SU-DHL-6 (cell line): ENCODE measurements around the gene SRPK1.

Experiments
- H2AFZ ChIP-seq: fragments of 200-600 bp; sonication (generic); 2 replicates; pipeline ENCODE4 v1.6.1; 2014; ENCODE audit warnings: low read depth, mild to moderate bottlenecking, moderate library complexity, mixed read lengths, antibody characterized with exemption, low read length; ENCODE audit not compliant: severe bottlenecking
- H3F3A ChIP-seq: fragments of 200-600 bp; shearing (Covaris generic); 2 replicates; pipeline ENCODE4 v1.6.0; 2016; ENCODE audit warnings: antibody characterized with exemption, mild to moderate bottlenecking; ENCODE audit not compliant: insufficient read depth
- H3K27ac ChIP-seq: fragments of 200-600 bp; sonication (generic); 2 replicates; pipeline ENCODE4 v1.5.1; 2016; ENCODE audit warnings: low read depth, mild to moderate bottlenecking, low read length, moderate library complexity, mixed read lengths
- H3K27me3 ChIP-seq: fragments of 200-600 bp; sonication (generic), shearing (Covaris generic); 2 replicates; pipeline ENCODE4 v1.6.0; 2014; ENCODE audit warnings: mild to moderate bottlenecking, low read length
- H3K36me3 ChIP-seq: fragments of 200-600 bp; sonication (generic); 2 replicates; pipeline ENCODE4 v1.6.1; 2014; ENCODE audit warnings: mild to moderate bottlenecking, low read length, mixed read lengths
- H3K4me2 ChIP-seq: fragments of 300-600, 200-600 bp; shearing (Covaris generic), sonication (generic); 2 replicates; pipeline ENCODE4 v1.6.0; 2014; ENCODE audit warnings: low read length, low read depth, mild to moderate bottlenecking; ENCODE audit not compliant: poor library complexity, severe bottlenecking
- H3K4me3 ChIP-seq: fragments of 200-600 bp; sonication (generic); 2 replicates; pipeline ENCODE4 v1.5.1; 2014; ENCODE audit warnings: antibody characterized with exemption, low read length, mild to moderate bottlenecking, mixed read lengths; ENCODE audit not compliant: insufficient read depth, poor library complexity, severe bottlenecking
- H3K79me2 ChIP-seq: fragments of 200-600 bp; sonication (generic); 2 replicates; pipeline ENCODE4 v1.6.1; 2014; ENCODE audit warnings: mild to moderate bottlenecking, low read length, moderate library complexity; ENCODE audit not compliant: insufficient read depth
- H3K9ac ChIP-seq: fragments of 200-600 bp; sonication (generic); 2 replicates; pipeline ENCODE4 v1.7.0; 2014; ENCODE audit warnings: mild to moderate bottlenecking, low read length
- H3K9me2 ChIP-seq: fragments of 200-600 bp; sonication (generic); replicated peaks from 2 replicates; pipeline ENCODE4 v1.6.1; 2014; ENCODE audit warnings: low read length; ENCODE audit not compliant: insufficient read depth
- H3K9me3 ChIP-seq: fragments of 200-600 bp; sonication (generic); 2 replicates; pipeline ENCODE4 v1.6.1; 2014; ENCODE audit warnings: low read length, mixed read lengths; ENCODE audit not compliant: insufficient read depth
- H4K20me1 ChIP-seq: fragments of 200-600 bp; sonication (generic); 2 replicates; pipeline ENCODE4 v1.6.1; 2014; ENCODE audit warnings: low read depth, mild to moderate bottlenecking, antibody characterized with exemption, low read length, moderate library complexity, mixed read lengths
- EZH2phosphoT487 ChIP-seq: fragments of 200-600 bp; sonication (generic), shearing (Covaris generic); conservative IDR thresholded peaks from 2 replicates; pipeline ENCODE4 v1.6.1; 2018; ENCODE audit warnings: mild to moderate bottlenecking, antibody characterized with exemption, low read length, moderate library complexity, mixed read lengths
- TF ChIP-seq, protein P1 (sequence below): fragments of 200-600 bp; sonication (generic); IDR thresholded peaks from one replicate; pipeline ENCODE4 v1.5.1; 2017; ENCODE audit warnings: antibody characterized with exemption, mild to moderate bottlenecking, low read length, moderate library complexity; ENCODE audit not compliant: insufficient read depth, poor library complexity, severe bottlenecking

SRPK1 gene

GRCh38 chr6:35786272-35786671 lies 134.6 kb downstream of the SRPK1 start:
- Histone ChIP-seq H3K36me3 (no peaks in the 10 kb centered on the region), H3K4me2 (no peak overlapping the region), H3K4me3 (no peak overlapping the region), H2AFZ (no peak overlapping the region), H3K9me3 (no peaks in the 10 kb centered on the region), H3F3A (no peaks in the 10 kb centered on the region), H3K79me2 (no peaks in the 10 kb centered on the region), H3K27ac (no peak overlapping the region), H3K9me2 (no peaks in the 10 kb centered on the region), H3K27me3 (no peaks in the 10 kb centered on the region), H4K20me1 (no peaks in the 10 kb centered on the region), H3K9ac (no peak overlapping the region)
- TF ChIP-seq EZH2phosphoT487: no peak
- TF ChIP-seq, protein P1, sequence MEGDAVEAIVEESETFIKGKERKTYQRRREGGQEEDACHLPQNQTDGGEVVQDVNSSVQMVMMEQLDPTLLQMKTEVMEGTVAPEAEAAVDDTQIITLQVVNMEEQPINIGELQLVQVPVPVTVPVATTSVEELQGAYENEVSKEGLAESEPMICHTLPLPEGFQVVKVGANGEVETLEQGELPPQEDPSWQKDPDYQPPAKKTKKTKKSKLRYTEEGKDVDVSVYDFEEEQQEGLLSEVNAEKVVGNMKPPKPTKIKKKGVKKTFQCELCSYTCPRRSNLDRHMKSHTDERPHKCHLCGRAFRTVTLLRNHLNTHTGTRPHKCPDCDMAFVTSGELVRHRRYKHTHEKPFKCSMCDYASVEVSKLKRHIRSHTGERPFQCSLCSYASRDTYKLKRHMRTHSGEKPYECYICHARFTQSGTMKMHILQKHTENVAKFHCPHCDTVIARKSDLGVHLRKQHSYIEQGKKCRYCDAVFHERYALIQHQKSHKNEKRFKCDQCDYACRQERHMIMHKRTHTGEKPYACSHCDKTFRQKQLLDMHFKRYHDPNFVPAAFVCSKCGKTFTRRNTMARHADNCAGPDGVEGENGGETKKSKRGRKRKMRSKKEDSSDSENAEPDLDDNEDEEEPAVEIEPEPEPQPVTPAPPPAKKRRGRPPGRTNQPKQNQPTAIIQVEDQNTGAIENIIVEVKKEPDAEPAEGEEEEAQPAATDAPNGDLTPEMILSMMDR: no peak

DNA sequence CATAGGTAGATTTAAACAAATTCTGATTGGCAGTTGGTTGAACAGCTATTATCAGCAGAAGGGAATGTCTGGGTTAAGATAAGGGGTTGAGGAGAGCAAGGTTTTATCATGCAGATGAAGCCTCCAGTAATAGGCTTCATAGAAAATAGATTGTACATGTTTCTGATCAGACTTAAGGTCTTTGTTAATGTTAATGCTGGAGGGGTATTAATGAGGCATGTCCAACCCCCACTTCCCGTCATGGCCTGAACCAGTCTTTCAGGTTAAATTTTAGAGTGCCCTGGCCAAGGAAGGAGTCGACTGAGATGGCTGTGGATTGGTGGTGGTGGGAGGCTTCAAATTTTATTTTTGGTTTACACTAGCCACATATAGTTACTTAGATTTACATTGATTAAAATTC lies 136.7 kb downstream of the SRPK1 start:
- H4K20me1 ChIP-seq: no peaks in the 10 kb centered on the region
- H3F3A ChIP-seq: no peaks in the 10 kb centered on the region
- no peak overlapping the region for H2AFZ ChIP-seq
- H3K79me2 ChIP-seq: no peaks in the 10 kb centered on the region
- no peaks in the 10 kb centered on the region for H3K9me2 ChIP-seq
- no peak overlapping the region for H3K9ac ChIP-seq
- no peak for TF ChIP-seq EZH2phosphoT487
- TF ChIP-seq, protein P1: no peak
- no peak overlapping the region for H3K27ac ChIP-seq
- no peaks in the 10 kb centered on the region for H3K9me3 ChIP-seq
- no peaks in the 10 kb centered on the region for H3K36me3 ChIP-seq
- H3K27me3 ChIP-seq: no peaks in the 10 kb centered on the region
- H3K4me2 ChIP-seq: no peak overlapping the region
- no peak overlapping the region for H3K4me3 ChIP-seq
